ENCODE measurements around the gene ZNF423.

DNA sequence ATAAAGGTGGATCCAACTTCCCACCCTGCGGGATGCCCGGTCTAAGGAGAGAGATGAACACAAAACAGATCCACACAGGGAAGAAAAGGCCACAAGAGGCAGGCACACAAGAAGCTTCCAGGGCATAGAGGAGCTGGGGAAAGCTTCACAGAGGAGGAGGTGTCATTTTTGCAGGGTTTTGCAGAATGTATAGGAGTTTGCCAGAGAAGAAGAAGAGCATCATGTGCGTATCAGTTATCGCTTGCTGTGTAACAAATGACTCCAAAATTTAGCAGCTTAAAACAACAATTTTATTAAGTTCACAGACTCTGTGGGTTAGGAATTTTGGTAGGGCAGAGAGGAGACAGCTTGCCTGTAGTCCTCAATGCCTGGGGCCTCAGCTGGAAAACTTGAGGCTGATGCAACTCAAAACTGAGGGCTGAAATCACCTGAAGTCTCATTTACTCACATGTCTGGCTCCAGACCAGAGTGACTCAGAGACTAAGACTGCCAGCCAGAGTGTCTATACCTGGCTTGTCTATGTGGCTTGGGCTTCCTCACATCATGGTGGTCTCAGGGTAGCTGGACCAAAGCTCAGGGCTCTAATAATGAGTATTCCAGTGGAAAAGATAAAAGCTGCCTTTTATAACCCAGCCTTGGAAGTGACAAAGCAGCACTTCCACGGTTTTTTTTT lies 33.9 kb upstream of the ZNF423 start:
- TF ChIP-seq CTCF (IDR thresholded peaks at IDR 0.05), result no peak
- TF ChIP-seq POLR2A (IDR thresholded peaks at IDR 0.05), result no peak

All from right lobe of liver (tissue), 4 donors.